K562 (cell line): ENCODE data around the gene PIERCE2. TPM values are rescaled to one million over a fixed set of nuclear protein-coding genes. Genes with fewer than 3 reads are reported as not detected.

ENCODE experiments used
- GABPB1 ChIP-seq: sonication (generic); formaldehyde crosslinking; IDR thresholded peaks from 2 replicates; pipeline ENCODE4 v1.8.0; 2022; ENCODE audit warnings: mild to moderate bottlenecking, missing genetic modification reagents
- HNRNPLL ChIP-seq: fragments of 200-400 bp; formaldehyde crosslinking; IDR thresholded peaks from 2 replicates; pipeline ENCODE4 v1.6.1; 2017; ENCODE audit warnings: low read length, low read depth, mild to moderate bottlenecking; ENCODE audit not compliant: poor library complexity, severe bottlenecking
- KDM1A ChIP-seq, 2 experiments: fragments of 450-650 bp; IDR thresholded peaks; 2 replicates each; pipeline ENCODE4 v1.6.1; 2016; ENCODE audit warnings: mild to moderate bottlenecking in 2 of 2
- NFE2L1 ChIP-seq: fragments of 450-650 bp; IDR thresholded peaks from 2 replicates; pipeline ENCODE4 v1.6.1; 2016; ENCODE audit warnings: missing genetic modification characterization, low read depth, mild to moderate bottlenecking, missing compliant biosample characterization, moderate library complexity, borderline replicate concordance
- SAP30 ChIP-seq: fragments of 200-600 bp; sonication (generic); IDR thresholded peaks from 2 replicates; pipeline ENCODE4 v1.6.1; 2012; ENCODE audit warnings: borderline replicate concordance, low read depth, mild to moderate bottlenecking, moderate library complexity, low read length, control low read depth, inconsistent platforms; ENCODE audit not compliant: insufficient read depth, poor library complexity, severe bottlenecking
- SETDB1 ChIP-seq: IDR thresholded peaks from one replicate; pipeline ENCODE4 v1.6.1; 2012; ENCODE audit warnings: low read length, control low read depth, inconsistent platforms
- SMAD4 ChIP-seq: fragments of 250-450 bp; sonication (Bioruptor Pico); conservative IDR thresholded peaks from 2 replicates; pipeline ENCODE4 v1.8.0; 2021; ENCODE audit warnings: inconsistent platforms, mild to moderate bottlenecking, moderate library complexity
- TBL1XR1 ChIP-seq, 2 experiments: IDR thresholded peaks; 2 replicates each; pipeline ENCODE4 v1.6.1; 2012; ENCODE audit warnings: improper control_type of control experiment in 2 of 2, low read length in 2 of 2, mild to moderate bottlenecking in 1 of 2
- ZNF121 ChIP-seq: sonication (generic); formaldehyde crosslinking; conservative IDR thresholded peaks from 2 replicates; pipeline ENCODE4 v1.8.0; 2022; ENCODE audit warnings: missing genetic modification reagents
- ZNF354B ChIP-seq: fragments of 250-450 bp; sonication (Bioruptor Pico); IDR thresholded peaks from 2 replicates; pipeline ENCODE4 v1.4.0; 2020
- ZNF778 ChIP-seq: fragments of 450-650 bp; formaldehyde crosslinking; IDR thresholded peaks from 2 replicates; pipeline ENCODE4 v1.4.0; 2020; ENCODE audit warnings: mild to moderate bottlenecking, moderate library complexity
- polyA plus RNA-seq, 8 experiments: library from polyadenylated mRNA; depleted of rRNA in 4 of 8; stranded (reverse) in 5 of 8; unstranded in 3 of 8; fragments of >200 nt; fragmentation: Nextera tagmentation in 2 of 8; fragmentation: Illumina TruSeq in 1 of 8; extraction: Ambion mirVana in 2 of 8; extraction: Trizol in 1 of 8; gene quantifications; 2 replicates each; pipeline versions ENCODE4 v1.2.1 to v1.2.3, GENCODE V29; 2011 to 2014; ENCODE audit warnings: inconsistent platforms in 1 of 8, missing spikeins in 1 of 8
- total RNA-seq, 7 experiments: library from RNA; depleted of rRNA in 6 of 7; stranded (reverse); fragments of >200 nt in 6 of 7; fragmentation: Illumina TruSeq in 2 of 7; extraction: Trizol in 2 of 7; gene quantifications; 2 replicates each; pipeline versions ENCODE4 v1.2.1 to v1.2.3, GENCODE V29; 2011 to 2021; ENCODE audit warnings: low replicate concordance in 1 of 7
- TF ChIP-seq, protein P1 (sequence below): fragments of 250-450 bp; sonication (Bioruptor Pico); IDR thresholded peaks from 2 replicates; pipeline ENCODE4 v1.4.0; 2020; ENCODE audit warnings: mild to moderate bottlenecking, moderate library complexity
- TF ChIP-seq, protein P2 (sequence below), 2 experiments: fragments of 450-650 bp; IDR thresholded peaks; 2 replicates each; pipeline ENCODE4 v1.6.1; 2018; ENCODE audit warnings: mild to moderate bottlenecking in 2 of 2, low read depth in 1 of 2; ENCODE audit not compliant: partially characterized antibody in 2 of 2

Gene PIERCE2
- total and polyA plus RNA-seq, 9 of the 15 experiments (the other 6 are each of a cell fraction or from before 2014, with no cell fraction given): 2.9 to 4.8 (median 4.0) TPM

DNA sequence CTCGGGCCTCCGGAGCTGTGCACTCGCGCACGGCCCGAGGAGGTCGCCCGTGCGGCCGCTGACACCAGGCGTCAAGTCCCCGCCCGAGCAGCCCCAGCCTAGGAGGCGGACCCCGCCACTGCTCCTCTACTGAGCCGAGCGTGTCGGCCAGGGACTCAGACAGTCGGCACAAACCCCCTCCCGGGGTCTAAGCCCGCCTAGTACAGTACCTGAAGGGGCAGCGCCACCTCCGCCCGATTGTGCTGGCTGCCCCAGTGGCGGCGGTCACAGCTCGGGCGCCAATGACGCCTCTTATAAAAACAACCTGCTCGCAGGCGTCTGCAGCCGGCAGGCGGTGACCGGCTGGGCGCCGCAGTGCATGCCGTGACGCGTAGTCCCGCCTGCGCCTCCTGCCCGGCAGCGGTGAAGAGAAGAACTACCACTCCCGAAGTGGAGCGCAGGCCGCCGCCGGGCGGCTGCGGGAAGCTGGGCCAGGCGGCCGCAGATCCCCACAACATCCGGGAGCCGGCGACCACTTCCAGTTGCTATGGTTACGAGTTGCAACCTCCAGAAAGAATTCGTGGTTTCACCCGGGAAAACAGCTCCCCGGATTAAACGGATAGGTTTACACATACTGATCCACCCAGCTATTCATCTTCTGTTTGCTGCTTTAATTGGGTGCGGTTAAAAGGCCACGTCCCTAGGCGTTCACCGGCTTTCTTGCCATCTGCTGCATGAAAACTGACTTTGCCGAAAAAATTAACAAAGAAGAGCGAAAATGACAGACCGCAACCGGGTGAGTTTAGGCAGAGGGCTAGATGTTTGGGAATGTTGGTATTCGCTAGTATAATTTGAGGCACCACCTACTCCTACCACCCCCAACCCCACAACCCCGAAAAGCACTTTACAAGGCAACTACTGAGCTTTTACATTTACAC lies at the start of gene PIERCE2, which contains the start of gene CCPG1 (continued):
- peak; percentile 96 for TF ChIP-seq SMAD4 (CRISPR knock-in tag)
- TF ChIP-seq KDM1A (IDR thresholded peaks at IDR 0.05): peak in 1 of 2 experiments; percentile 57; a peak in 2 of 4 replicates
- no peak for TF ChIP-seq ZNF121 (CRISPR knock-in tag)
- peak; percentile 60 for TF ChIP-seq SAP30
- no peak for TF ChIP-seq ZNF354B
- TF ChIP-seq SETDB1: no peak
- TF ChIP-seq GABPB1: peak; percentile 67
- TF ChIP-seq HNRNPLL: peak; percentile 80
- TF ChIP-seq TBL1XR1 (IDR thresholded peaks at IDR 0.05; ENCODE audit: low read length in 2 of 2): peak in 1 of 2 experiments; percentile 15; a peak in 1 of 4 replicates
- no peak for TF ChIP-seq NFE2L1
- TF ChIP-seq ZNF778 (CRISPR knock-in tag): no peak
- TF ChIP-seq, protein P1, sequence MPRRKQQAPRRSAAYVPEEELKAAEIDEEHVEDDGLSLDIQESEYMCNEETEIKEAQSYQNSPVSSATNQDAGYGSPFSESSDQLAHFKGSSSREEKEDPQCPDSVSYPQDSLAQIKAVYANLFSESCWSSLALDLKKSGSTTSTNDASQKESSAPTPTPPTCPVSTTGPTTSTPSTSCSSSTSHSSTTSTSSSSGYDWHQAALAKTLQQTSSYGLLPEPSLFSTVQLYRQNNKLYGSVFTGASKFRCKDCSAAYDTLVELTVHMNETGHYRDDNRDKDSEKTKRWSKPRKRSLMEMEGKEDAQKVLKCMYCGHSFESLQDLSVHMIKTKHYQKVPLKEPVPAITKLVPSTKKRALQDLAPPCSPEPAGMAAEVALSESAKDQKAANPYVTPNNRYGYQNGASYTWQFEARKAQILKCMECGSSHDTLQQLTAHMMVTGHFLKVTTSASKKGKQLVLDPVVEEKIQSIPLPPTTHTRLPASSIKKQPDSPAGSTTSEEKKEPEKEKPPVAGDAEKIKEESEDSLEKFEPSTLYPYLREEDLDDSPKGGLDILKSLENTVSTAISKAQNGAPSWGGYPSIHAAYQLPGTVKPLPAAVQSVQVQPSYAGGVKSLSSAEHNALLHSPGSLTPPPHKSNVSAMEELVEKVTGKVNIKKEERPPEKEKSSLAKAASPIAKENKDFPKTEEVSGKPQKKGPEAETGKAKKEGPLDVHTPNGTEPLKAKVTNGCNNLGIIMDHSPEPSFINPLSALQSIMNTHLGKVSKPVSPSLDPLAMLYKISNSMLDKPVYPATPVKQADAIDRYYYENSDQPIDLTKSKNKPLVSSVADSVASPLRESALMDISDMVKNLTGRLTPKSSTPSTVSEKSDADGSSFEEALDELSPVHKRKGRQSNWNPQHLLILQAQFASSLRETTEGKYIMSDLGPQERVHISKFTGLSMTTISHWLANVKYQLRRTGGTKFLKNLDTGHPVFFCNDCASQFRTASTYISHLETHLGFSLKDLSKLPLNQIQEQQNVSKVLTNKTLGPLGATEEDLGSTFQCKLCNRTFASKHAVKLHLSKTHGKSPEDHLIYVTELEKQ (CRISPR knock-in tag): no peak
- TF ChIP-seq, protein P2, sequence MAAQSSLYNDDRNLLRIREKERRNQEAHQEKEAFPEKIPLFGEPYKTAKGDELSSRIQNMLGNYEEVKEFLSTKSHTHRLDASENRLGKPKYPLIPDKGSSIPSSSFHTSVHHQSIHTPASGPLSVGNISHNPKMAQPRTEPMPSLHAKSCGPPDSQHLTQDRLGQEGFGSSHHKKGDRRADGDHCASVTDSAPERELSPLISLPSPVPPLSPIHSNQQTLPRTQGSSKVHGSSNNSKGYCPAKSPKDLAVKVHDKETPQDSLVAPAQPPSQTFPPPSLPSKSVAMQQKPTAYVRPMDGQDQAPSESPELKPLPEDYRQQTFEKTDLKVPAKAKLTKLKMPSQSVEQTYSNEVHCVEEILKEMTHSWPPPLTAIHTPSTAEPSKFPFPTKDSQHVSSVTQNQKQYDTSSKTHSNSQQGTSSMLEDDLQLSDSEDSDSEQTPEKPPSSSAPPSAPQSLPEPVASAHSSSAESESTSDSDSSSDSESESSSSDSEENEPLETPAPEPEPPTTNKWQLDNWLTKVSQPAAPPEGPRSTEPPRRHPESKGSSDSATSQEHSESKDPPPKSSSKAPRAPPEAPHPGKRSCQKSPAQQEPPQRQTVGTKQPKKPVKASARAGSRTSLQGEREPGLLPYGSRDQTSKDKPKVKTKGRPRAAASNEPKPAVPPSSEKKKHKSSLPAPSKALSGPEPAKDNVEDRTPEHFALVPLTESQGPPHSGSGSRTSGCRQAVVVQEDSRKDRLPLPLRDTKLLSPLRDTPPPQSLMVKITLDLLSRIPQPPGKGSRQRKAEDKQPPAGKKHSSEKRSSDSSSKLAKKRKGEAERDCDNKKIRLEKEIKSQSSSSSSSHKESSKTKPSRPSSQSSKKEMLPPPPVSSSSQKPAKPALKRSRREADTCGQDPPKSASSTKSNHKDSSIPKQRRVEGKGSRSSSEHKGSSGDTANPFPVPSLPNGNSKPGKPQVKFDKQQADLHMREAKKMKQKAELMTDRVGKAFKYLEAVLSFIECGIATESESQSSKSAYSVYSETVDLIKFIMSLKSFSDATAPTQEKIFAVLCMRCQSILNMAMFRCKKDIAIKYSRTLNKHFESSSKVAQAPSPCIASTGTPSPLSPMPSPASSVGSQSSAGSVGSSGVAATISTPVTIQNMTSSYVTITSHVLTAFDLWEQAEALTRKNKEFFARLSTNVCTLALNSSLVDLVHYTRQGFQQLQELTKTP (IDR thresholded peaks at IDR 0.05; ENCODE audit: low read depth in 1 of 2, partially characterized antibody in 2 of 2): peak in 1 of 2 experiments; percentile 94
- TF ChIP-seq, all 486 proteins: peak for 150
